K562 (cell line): ENCODE measurements around the gene C1QTNF5. TPM values are rescaled to one million over a fixed set of nuclear protein-coding genes. Genes with fewer than 3 reads are reported as not detected.

Experiments
- CHD2 ChIP-seq: IDR thresholded peaks from 2 replicates; pipeline ENCODE4 v1.6.1; 2011; ENCODE audit warnings: low read depth, low read length
- ETV5 ChIP-seq: sonication (generic); formaldehyde crosslinking; IDR thresholded peaks from 2 replicates; pipeline ENCODE4 v1.4.0; 2020; ENCODE audit warnings: low read depth, mild to moderate bottlenecking, missing genetic modification reagents
- FOXA1 ChIP-seq: fragments of 450-650 bp; IDR thresholded peaks from 2 replicates; pipeline ENCODE4 v1.6.1; 2016; ENCODE audit warnings: mild to moderate bottlenecking, borderline replicate concordance
- GATAD2B ChIP-seq: fragments of 450-650 bp; IDR thresholded peaks from 2 replicates; pipeline ENCODE4 v1.6.1; 2017; ENCODE audit warnings: mild to moderate bottlenecking, borderline replicate concordance
- HIVEP1 ChIP-seq: fragments of 250-450 bp; sonication (Bioruptor Pico); IDR thresholded peaks from 2 replicates; pipeline ENCODE4 v1.4.0; 2020; ENCODE audit warnings: mild to moderate bottlenecking
- KAT2B ChIP-seq: IDR thresholded peaks from one replicate; pipeline ENCODE4 v1.6.1; 2012; ENCODE audit warnings: low read depth, mild to moderate bottlenecking, control low read depth, inconsistent platforms, low read length, moderate library complexity
- MAFF ChIP-seq: IDR thresholded peaks from 2 replicates; pipeline ENCODE4 v1.6.1; 2012; ENCODE audit warnings: low read length, improper control_type of control experiment
- MAFG ChIP-seq: fragments of 450-650 bp; conservative IDR thresholded peaks from 2 replicates; pipeline ENCODE4 v1.6.1; 2016; ENCODE audit warnings: missing genetic modification characterization, missing compliant biosample characterization
- RNF2 ChIP-seq: sonication (generic); IDR thresholded peaks from 2 replicates; pipeline ENCODE4 v1.6.1; 2016
- STAT5A ChIP-seq: IDR thresholded peaks from 2 replicates; pipeline ENCODE4 v1.6.1; 2012; ENCODE audit warnings: low read length, inconsistent platforms, borderline replicate concordance
- TRIM24 ChIP-seq, 2 experiments: fragments of 450-650 bp; IDR thresholded peaks; 2 replicates each; pipeline ENCODE4 v1.6.1; 2016
- ZNF408 ChIP-seq: fragments of 250-450 bp; sonication (Bioruptor Pico); IDR thresholded peaks from 2 replicates; pipeline ENCODE4 v1.4.0; 2020; ENCODE audit warnings: low read depth, mild to moderate bottlenecking, moderate library complexity
- ZNF444 ChIP-seq: fragments of 250-450 bp; sonication (Bioruptor Pico); IDR thresholded peaks from 2 replicates; pipeline ENCODE4 v1.4.0; 2020; ENCODE audit warnings: mild to moderate bottlenecking, moderate library complexity
- polyA plus RNA-seq, 8 experiments: library from polyadenylated mRNA; depleted of rRNA in 4 of 8; stranded (reverse) in 5 of 8; unstranded in 3 of 8; fragments of >200 nt; fragmentation: Nextera tagmentation in 2 of 8; fragmentation: Illumina TruSeq in 1 of 8; extraction: Ambion mirVana in 2 of 8; extraction: Trizol in 1 of 8; gene quantifications; 2 replicates each; pipeline versions ENCODE4 v1.2.1 to v1.2.3, GENCODE V29; 2011 to 2014; ENCODE audit warnings: inconsistent platforms in 1 of 8, missing spikeins in 1 of 8
- total RNA-seq, 7 experiments: library from RNA; depleted of rRNA in 6 of 7; stranded (reverse); fragments of >200 nt in 6 of 7; fragmentation: Illumina TruSeq in 2 of 7; extraction: Trizol in 2 of 7; gene quantifications; 2 replicates each; pipeline versions ENCODE4 v1.2.1 to v1.2.3, GENCODE V29; 2011 to 2021; ENCODE audit warnings: low replicate concordance in 1 of 7
- TF ChIP-seq, protein P1 (sequence below): fragments of 250-450 bp; sonication (Bioruptor Pico); IDR thresholded peaks from 2 replicates; pipeline ENCODE4 v1.8.0; 2021; ENCODE audit warnings: moderate library complexity, mild to moderate bottlenecking, inconsistent platforms
- TF ChIP-seq, protein P2 (sequence below): fragments of 450-650 bp; formaldehyde crosslinking; IDR thresholded peaks from 2 replicates; pipeline ENCODE4 v1.4.0; 2020; ENCODE audit warnings: mild to moderate bottlenecking
- TF ChIP-seq, protein P3 (sequence below), 2 experiments: fragments of 450-650 bp; IDR thresholded peaks; 2 replicates each; pipeline ENCODE4 v1.6.1; 2016; ENCODE audit warnings: mild to moderate bottlenecking in 2 of 2, borderline replicate concordance in 1 of 2, low read depth in 1 of 2, moderate library complexity in 1 of 2

The C1QTNF5 gene
- total and polyA plus RNA-seq, 9 of the 15 experiments (the other 6 are each of a cell fraction or from before 2014, with no cell fraction given), result 0.07 to 0.76 (median 0.24) TPM; not detected in 1

DNA sequence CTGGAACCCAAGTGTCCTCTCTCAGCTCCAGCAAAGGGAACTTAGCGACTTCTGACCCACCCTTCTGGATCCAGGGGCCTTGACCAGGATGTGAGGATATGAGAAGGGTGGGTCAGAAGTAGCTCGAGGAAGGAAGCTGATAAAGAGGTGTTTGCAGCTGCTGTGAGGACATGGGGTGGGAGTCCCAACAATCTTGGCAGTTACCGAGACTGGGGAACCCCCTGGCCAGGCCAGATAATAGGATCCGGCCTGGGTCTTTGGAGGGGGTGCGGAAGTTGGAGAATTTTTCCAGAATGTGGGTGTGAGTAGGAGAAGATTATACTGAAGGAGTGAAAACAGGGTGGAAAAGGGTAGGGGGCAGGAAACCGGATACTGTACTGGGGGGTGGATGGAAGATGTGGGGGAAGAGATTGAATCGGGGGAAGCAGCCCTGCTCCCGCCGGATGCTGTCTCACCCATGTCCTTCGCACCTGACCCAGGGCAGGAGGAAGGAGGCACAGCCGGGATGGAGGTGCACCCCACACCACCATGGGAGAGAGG is 20.9 kb downstream of the C1QTNF5 start (continued):
- TF ChIP-seq, protein P1, sequence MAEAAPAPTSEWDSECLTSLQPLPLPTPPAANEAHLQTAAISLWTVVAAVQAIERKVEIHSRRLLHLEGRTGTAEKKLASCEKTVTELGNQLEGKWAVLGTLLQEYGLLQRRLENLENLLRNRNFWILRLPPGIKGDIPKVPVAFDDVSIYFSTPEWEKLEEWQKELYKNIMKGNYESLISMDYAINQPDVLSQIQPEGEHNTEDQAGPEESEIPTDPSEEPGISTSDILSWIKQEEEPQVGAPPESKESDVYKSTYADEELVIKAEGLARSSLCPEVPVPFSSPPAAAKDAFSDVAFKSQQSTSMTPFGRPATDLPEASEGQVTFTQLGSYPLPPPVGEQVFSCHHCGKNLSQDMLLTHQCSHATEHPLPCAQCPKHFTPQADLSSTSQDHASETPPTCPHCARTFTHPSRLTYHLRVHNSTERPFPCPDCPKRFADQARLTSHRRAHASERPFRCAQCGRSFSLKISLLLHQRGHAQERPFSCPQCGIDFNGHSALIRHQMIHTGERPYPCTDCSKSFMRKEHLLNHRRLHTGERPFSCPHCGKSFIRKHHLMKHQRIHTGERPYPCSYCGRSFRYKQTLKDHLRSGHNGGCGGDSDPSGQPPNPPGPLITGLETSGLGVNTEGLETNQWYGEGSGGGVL (CRISPR knock-in tag), result no peak
- TF ChIP-seq ETV5 (CRISPR knock-in tag) (peak; percentile 70; the same call in 1 of the 2 replicates), MAFG (tag) (no peak), ZNF444 (CRISPR knock-in tag) (no peak), ZNF408 (CRISPR knock-in tag) (no peak), TRIM24 (IDR thresholded peaks at IDR 0.05) (peak; percentile 39 to 47; a peak in 2 of 4 replicates), KAT2B (no peak), MAFF (no peak), HIVEP1 (CRISPR knock-in tag) (no peak), RNF2 (peak; percentile 65; the same call in 1 of the 2 replicates), FOXA1 (no peak), STAT5A (peak; percentile 33; the same call in 1 of the 2 replicates), GATAD2B (peak; percentile 70; the same call in 1 of the 2 replicates), CHD2 (no peak)
- TF ChIP-seq, protein P2, sequence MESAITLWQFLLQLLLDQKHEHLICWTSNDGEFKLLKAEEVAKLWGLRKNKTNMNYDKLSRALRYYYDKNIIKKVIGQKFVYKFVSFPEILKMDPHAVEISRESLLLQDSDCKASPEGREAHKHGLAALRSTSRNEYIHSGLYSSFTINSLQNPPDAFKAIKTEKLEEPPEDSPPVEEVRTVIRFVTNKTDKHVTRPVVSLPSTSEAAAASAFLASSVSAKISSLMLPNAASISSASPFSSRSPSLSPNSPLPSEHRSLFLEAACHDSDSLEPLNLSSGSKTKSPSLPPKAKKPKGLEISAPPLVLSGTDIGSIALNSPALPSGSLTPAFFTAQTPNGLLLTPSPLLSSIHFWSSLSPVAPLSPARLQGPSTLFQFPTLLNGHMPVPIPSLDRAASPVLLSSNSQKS (CRISPR knock-in tag), result no peak
- TF ChIP-seq, protein P3, sequence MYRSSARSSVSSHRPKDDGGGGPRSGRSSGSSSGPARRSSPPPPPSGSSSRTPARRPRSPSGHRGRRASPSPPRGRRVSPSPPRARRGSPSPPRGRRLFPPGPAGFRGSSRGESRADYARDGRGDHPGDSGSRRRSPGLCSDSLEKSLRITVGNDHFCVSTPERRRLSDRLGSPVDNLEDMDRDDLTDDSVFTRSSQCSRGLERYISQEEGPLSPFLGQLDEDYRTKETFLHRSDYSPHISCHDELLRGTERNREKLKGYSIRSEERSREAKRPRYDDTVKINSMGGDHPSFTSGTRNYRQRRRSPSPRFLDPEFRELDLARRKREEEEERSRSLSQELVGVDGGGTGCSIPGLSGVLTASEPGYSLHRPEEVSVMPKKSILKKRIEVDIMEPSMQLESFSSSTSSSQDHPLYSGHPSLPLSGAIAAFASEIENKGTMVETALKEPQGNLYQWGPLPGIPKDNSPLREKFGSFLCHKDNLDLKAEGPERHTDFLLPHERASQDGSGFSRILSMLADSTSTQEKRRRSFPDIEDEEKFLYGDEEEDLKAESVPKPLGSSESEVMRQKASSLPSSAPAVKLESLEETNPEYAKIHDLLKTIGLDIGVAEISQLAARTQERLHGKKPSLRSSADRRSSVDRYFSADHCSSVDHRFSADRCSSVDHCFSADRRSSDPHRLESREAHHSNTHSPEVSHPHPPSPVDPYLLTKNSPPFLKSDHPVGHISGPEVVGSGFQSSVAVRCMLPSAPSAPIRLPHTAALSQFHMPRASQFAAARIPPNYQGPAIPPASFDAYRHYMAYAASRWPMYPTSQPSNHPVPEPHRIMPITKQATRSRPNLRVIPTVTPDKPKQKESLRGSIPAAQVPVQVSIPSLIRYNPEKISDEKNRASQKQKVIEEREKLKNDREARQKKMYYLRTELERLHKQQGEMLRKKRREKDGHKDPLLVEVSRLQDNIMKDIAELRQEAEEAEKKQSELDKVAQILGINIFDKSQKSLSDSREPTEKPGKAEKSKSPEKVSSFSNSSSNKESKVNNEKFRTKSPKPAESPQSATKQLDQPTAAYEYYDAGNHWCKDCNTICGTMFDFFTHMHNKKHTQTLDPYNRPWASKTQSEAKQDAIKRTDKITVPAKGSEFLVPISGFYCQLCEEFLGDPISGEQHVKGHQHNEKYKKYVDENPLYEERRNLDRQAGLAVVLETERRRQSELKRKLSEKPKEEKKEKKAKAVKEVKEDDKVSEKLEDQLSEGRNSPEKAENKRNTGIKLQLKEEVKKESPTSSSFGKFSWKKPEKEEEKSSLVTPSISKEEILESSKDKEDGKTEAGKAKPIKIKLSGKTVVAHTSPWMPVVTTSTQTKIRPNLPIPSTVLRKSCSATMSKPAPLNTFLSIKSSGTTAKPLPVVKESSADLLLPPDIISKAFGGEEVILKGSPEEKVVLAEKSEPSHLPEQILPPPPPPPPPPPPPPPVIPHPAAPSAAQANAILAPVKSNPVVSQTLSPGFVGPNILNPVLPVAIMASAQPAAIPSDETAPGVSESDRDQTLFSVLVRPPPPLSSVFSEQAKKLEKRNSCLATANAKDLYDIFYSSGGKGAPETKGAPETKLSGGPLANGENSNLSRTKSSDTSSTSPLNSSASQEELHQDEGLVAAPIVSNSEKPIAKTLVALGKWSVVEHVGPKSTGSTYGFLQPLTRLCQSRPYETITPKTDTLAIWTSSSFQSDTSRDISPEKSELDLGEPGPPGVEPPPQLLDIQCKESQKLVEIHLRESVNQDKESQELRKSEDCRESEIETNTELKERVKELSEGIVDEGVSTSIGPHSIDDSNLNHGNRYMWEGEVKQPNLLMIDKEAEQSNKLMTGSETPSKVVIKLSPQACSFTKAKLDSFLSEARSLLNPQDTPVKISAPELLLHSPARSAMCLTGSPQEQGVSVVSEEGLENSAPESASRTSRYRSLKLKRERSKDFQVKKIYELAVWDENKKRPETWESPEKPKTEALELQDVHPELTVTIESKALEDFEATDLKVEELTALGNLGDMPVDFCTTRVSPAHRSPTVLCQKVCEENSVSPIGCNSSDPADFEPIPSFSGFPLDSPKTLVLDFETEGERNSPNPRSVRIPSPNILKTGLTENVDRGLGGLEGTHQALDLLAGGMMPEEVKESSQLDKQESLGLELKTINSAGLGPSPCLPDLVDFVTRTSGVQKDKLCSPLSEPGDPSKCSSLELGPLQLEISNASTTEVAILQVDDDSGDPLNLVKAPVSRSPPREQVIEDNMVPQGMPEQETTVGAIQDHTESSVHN (IDR thresholded peaks at IDR 0.05; ENCODE audit: borderline replicate concordance in 1 of 2, low read depth in 1 of 2), result no peak
